ENCODE results near the gene FBXL16. TPM values are rescaled to one million over a fixed set of nuclear protein-coding genes. Genes with fewer than 3 reads are reported as not detected.

Gene FBXL16
- total and polyA plus RNA-seq, 9 of the 15 experiments (the other 6 are each of a cell fraction or from before 2014, with no cell fraction given) = 0.21 to 8.2 (median 1.7) TPM

DNA sequence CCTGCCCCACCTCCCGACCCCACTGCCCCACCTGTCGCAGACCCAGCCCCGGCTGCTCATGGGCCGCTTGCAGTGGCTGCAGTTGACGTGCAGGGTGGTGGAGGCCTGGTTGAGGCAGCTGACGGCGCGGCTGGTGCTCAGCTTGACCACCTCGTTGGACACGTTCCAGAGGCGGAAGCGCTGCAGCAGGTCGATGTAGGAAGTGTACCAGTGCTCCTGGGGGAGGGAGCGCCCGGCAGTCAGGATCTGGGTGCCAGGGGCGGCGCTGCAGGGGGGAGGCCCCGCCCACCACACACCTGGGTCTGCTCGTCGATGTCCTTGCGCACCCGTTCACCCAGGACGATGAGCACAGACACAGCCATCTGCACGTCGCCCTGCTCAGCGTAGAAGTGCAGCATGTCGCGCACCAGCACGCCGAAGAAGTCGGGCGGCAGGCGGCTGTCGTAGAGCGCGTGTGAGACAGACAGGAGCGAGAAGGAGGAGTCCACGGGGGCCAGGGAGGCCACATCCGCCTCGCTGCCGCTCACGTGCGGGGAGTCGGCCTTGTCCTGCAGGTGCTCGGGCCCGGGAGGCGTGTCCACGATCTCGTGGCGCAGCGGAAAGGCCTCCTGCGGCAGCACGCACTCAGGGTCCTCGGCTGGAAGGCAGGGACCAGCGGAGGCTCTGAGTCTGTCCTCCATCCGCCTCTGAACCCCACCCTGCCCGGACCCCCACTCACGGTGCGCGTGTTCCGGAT is 20.5 kb downstream of the FBXL16 start:
- peaks cover 21% of the 10 kb centered on the region for H4K20me1 ChIP-seq (replicated peaks; ENCODE audit: control insufficient read depth, insufficient read depth, low read length)
- DNase-seq (ENCODE audit: extremely low read depth in 1 of 4, low spot score in 3 of 4) (no peak), ATAC-seq (no peak), FAIRE-seq (no peak)
- no peaks in the 10 kb centered on the region for H3K27me3 ChIP-seq (ENCODE audit: control insufficient read depth in 2 of 2, insufficient read depth in 2 of 2, low read length in 2 of 2)
- ChIA-PET POLR2A (no interaction called here), CTCF (ENCODE audit: low intra/inter-chr PET ratio) (no interaction called here)
- intact Hi-C loops (cut with micrococcal nuclease) (loop anchor here (5.0 kb wide), 1 partner anchor 288 kb away; the partner anchor contains the start of gene NME4), in situ Hi-C loops (cut with MboI) (no loop called here)
- 93% methylated on average over 34 of the region's 61 CpGs for WGBS (ENCODE audit: insufficient coverage, low coverage, missing lambda C conversion rate)
- no peak overlapping the region for H3K4me2 ChIP-seq (ENCODE audit: insufficient read depth, low read length)
- H3K27ac ChIP-seq (ENCODE audit: extremely low read depth, low read depth, low read length) = no peak overlapping the region
- H3K4me3 ChIP-seq = no peak overlapping the region
- no peaks in the 10 kb centered on the region for H3K9me3 ChIP-seq (replicated peaks; ENCODE audit: control insufficient read depth, insufficient read depth, low read depth, low read length)
- peaks cover 68% of the 10 kb centered on the region for H3K36me3 ChIP-seq (ENCODE audit: control insufficient read depth, insufficient read depth, low read length)
- peaks cover 29 to 98% of the 10 kb centered on the region in 2 experiments for H3K4me1 ChIP-seq (replicated peaks in 1 of 2; ENCODE audit: control insufficient read depth in 2 of 2, insufficient read depth in 2 of 2, low read length in 2 of 2)
- 0 out of 4 replicates have a peak overlapping the region, but pooled peaks of 1 of the 2 experiments have one; percentile 21 for H3K9ac ChIP-seq (ENCODE audit: insufficient read depth in 1 of 2, low read depth in 2 of 2, low read length in 2 of 2)
- H3K79me2 ChIP-seq (ENCODE audit: control insufficient read depth, insufficient read depth, low read length) = peaks cover 54% of the 10 kb centered on the region
- no TSS peak for BruUV-seq (replicated peaks)
- 0 out of 2 replicates have a peak, but pooled peaks have one; percentile 9 for TF ChIP-seq NFIC (IDR thresholded peaks at IDR 0.05)
- peak; percentile 17; the same call in 1 of the 2 replicates for TF ChIP-seq RBFOX2 (IDR thresholded peaks at IDR 0.05; ENCODE audit: low read depth, low read length)
- TF ChIP-seq PRPF4 (IDR thresholded peaks at IDR 0.05; ENCODE audit: insufficient read depth, low read depth, low read length, poor library complexity, severe bottlenecking) = peak; percentile 64
- peak; percentile 86 for TF ChIP-seq RBM22 (IDR thresholded peaks at IDR 0.05; ENCODE audit: low read depth, low read length, poor library complexity, severe bottlenecking)
- TF ChIP-seq JUN (IDR thresholded peaks at IDR 0.05; ENCODE audit: borderline replicate concordance, low read depth, low read length) = no peak
- TF ChIP-seq JUN (CRISPR knock-in tag; IDR thresholded peaks at IDR 0.05; ENCODE audit: borderline replicate concordance) = no peak
- TF ChIP-seq RBM14 (IDR thresholded peaks at IDR 0.05; ENCODE audit: borderline replicate concordance, insufficient read depth, low read depth, low read length) = 0 out of 2 replicates have a peak, but pooled peaks have one; percentile 2
- peak; percentile 98 for TF ChIP-seq ZBTB33 (CRISPR knock-in tag; IDR thresholded peaks at IDR 0.05)
- TF ChIP-seq MLLT1 (IDR thresholded peaks at IDR 0.05) = peak in 1 of 2 experiments; percentile 67; a peak in 1 of 4 replicates
- TF ChIP-seq NEUROD1 (IDR thresholded peaks at IDR 0.05; ENCODE audit: borderline replicate concordance, low read depth, low read length, partially characterized antibody) = no peak
- peak; percentile 61 for TF ChIP-seq POLR2G (IDR thresholded peaks at IDR 0.05; ENCODE audit: low read depth, low read length)
- no peak for TF ChIP-seq ARHGAP35 (IDR thresholded peaks at IDR 0.05; ENCODE audit: partially characterized antibody)
- H3K9me1 ChIP-seq (ENCODE audit: control insufficient read depth, insufficient read depth, low read length) = peaks cover 15% of the 10 kb centered on the region
- H2AFZ ChIP-seq (ENCODE audit: low read depth, low read length) = no peak overlapping the region

All from K562 (cell line).